K562 (cell line): ENCODE measurements around the gene DRGX. TPM values are rescaled to one million over a fixed set of nuclear protein-coding genes. Genes with fewer than 3 reads are reported as not detected.
A peak's percentile ranks its signal among the peaks of the same experiment; 100 is the strongest.

Experiments
- ATAC-seq: fragments of 200-7000 bp; cut with Tn5 transposase; 3 replicates; pipeline ENCODE4 v1.9.1; 2020; ENCODE audit warnings: moderate library complexity
- BruUV-seq: library from RNA; stranded (reverse); fragments of 400-500 nt; replicated peaks from 2 replicates; lab custom pipeline; 2021; lab: Mats Ljungman, UMichigan
- CTCF ChIA-PET: fragments of 300-600 bp; formaldehyde crosslinking; extraction: SDS; loops from one replicate; lab custom pipeline; 2021; ENCODE audit warnings: low intra/inter-chr PET ratio; lab: Yijun Ruan, JAX
- POLR2A ChIA-PET: fragments of 300-600, 350-650 bp; sonication (Branson Sonifier 250); formaldehyde crosslinking; extraction: SDS; loops from one replicate; lab custom pipeline; 2021; ENCODE audit warnings: antibody characterized with exemption, inconsistent platforms; lab: Yijun Ruan, JAX
- DNase-seq, 4 experiments: peaks; one replicate each; pipeline versions ENCODE4 v3.0.0 to v3.0.0-alpha.2; 2011 to 2018; ENCODE audit warnings: low spot score in 3 of 4, mixed read lengths in 3 of 4; ENCODE audit errors: extremely low read depth in 1 of 4
- FAIRE-seq: peaks from 2 replicates; lab custom pipeline; 2011; peaks lifted over from hg19 to GRCh38; lab: Jason Lieb, UNC
- H2AFZ ChIP-seq: 2 replicates; pipeline ENCODE4 v1.6.0; 2011; ENCODE audit warnings: low read depth, low read length, control low read depth, inconsistent platforms
- H3K27ac ChIP-seq: fragments of 200-600 bp; 3 replicates; pipeline ENCODE4 v1.8.0; 2011; ENCODE audit warnings: low read depth, mild to moderate bottlenecking, control low read depth, inconsistent platforms, low read length, moderate library complexity, mixed read lengths; ENCODE audit errors: extremely low read depth
- H3K27me3 ChIP-seq, 2 experiments: fragments of 300-600 bp in 1 of 2; 2 replicates in 1 of 2; 3 replicates in 1 of 2; pipeline versions ENCODE4 v1.6.0 to v1.8.0; 2011; ENCODE audit warnings: inconsistent platforms in 2 of 2, low read length in 2 of 2, mild to moderate bottlenecking in 1 of 2, mixed read lengths in 1 of 2, moderate library complexity in 1 of 2; ENCODE audit not compliant: control insufficient read depth in 2 of 2, insufficient read depth in 2 of 2
- H3K36me3 ChIP-seq: fragments of 300-600 bp; 3 replicates; pipeline ENCODE4 v1.8.0; 2011; ENCODE audit warnings: mild to moderate bottlenecking, low read length, inconsistent platforms; ENCODE audit not compliant: control insufficient read depth, insufficient read depth
- H3K4me1 ChIP-seq, 2 experiments: fragments of 200-600 bp in 1 of 2; replicated peaks in 1 of 2; 2 replicates in 1 of 2; 3 replicates in 1 of 2; pipeline versions ENCODE4 v1.5.1 to v1.8.0; 2011; ENCODE audit warnings: inconsistent platforms in 2 of 2, low read length in 2 of 2, mild to moderate bottlenecking in 1 of 2, mixed read lengths in 1 of 2, moderate library complexity in 1 of 2; ENCODE audit not compliant: control insufficient read depth in 2 of 2, insufficient read depth in 2 of 2
- H3K4me2 ChIP-seq: 2 replicates; pipeline ENCODE4 v1.6.1; 2011; ENCODE audit warnings: low read length, control low read depth, inconsistent platforms, mixed read lengths; ENCODE audit not compliant: insufficient read depth
- H3K4me3 ChIP-seq: fragments of 200-600 bp; sonication (generic), shearing (Covaris generic); 2 replicates; pipeline ENCODE4 v1.5.1; 2016; ENCODE audit warnings: control low read depth, inconsistent platforms
- H3K79me2 ChIP-seq: fragments of 200-600 bp; 3 replicates; pipeline ENCODE4 v1.8.0; 2011; ENCODE audit warnings: low read length, inconsistent platforms; ENCODE audit not compliant: control insufficient read depth, insufficient read depth
- H3K9ac ChIP-seq, 2 experiments: 2 replicates each; pipeline versions ENCODE4 v1.6.0 to v1.6.1; 2011; ENCODE audit warnings: low read depth in 2 of 2, low read length in 2 of 2, control low read depth in 1 of 2, inconsistent platforms in 1 of 2, mild to moderate bottlenecking in 1 of 2, mixed read lengths in 1 of 2; ENCODE audit not compliant: insufficient read depth in 1 of 2
- H3K9me1 ChIP-seq: one replicate; pipeline ENCODE4 v1.6.0; 2011; ENCODE audit warnings: inconsistent platforms, mild to moderate bottlenecking, low read length, moderate library complexity; ENCODE audit not compliant: control insufficient read depth, insufficient read depth
- H3K9me3 ChIP-seq: replicated peaks from 2 replicates; pipeline ENCODE4 v1.5.1; 2011; ENCODE audit warnings: low read depth, low read length, inconsistent platforms; ENCODE audit not compliant: control insufficient read depth, insufficient read depth
- H4K20me1 ChIP-seq: replicated peaks from 2 replicates; pipeline ENCODE4 v1.6.1; 2011; ENCODE audit warnings: low read length, inconsistent platforms, mixed read lengths; ENCODE audit not compliant: control insufficient read depth, insufficient read depth
- ZNF449 ChIP-seq: fragments of 250-450 bp; sonication (Bioruptor Pico); IDR thresholded peaks from 2 replicates; pipeline ENCODE4 v1.8.0; 2022; ENCODE audit warnings: moderate library complexity, mild to moderate bottlenecking, inconsistent platforms
- ZNF639 ChIP-seq, 2 experiments: fragments of 200-800 bp in 1 of 2; sonication (Bioruptor generic) in 1 of 2; sonication (generic) in 1 of 2; formaldehyde crosslinking in 1 of 2; IDR thresholded peaks in 1 of 2; conservative IDR thresholded peaks in 1 of 2; 2 replicates each; pipeline versions ENCODE4 v1.5.0 to v1.6.1; 2016 to 2020; ENCODE audit warnings: missing compliant biosample characterization in 1 of 2, missing genetic modification characterization in 1 of 2, missing genetic modification reagents in 1 of 2
- WGBS: fragments of 100-300 bp; shearing (Covaris generic); methylation state at CpG from one replicate; pipeline ENCODE4 v1.1.6; 2016; ENCODE audit warnings: low coverage, mixed read lengths; ENCODE audit not compliant: insufficient coverage; ENCODE audit errors: missing lambda C conversion rate; 5-methylcytosine and 5-hydroxymethylcytosine counted together
- in situ Hi-C: fragments of 300-500 bp; cut with MboI; formaldehyde crosslinking; loops from 4 replicates; pipeline ENCODE4 v1.15.0; 2018; ENCODE audit warnings: inconsistent platforms, mixed read lengths
- intact Hi-C: fragments of 100-400 bp; cut with micrococcal nuclease; formaldehyde crosslinking; loops from 2 replicates; pipeline ENCODE4 v1.14.2; 2022
- polyA plus RNA-seq, 8 experiments: library from polyadenylated mRNA; depleted of rRNA in 4 of 8; stranded (reverse) in 5 of 8; unstranded in 3 of 8; fragments of >200 nt; fragmentation: Nextera tagmentation in 2 of 8; fragmentation: Illumina TruSeq in 1 of 8; extraction: Ambion mirVana in 2 of 8; extraction: Trizol in 1 of 8; gene quantifications; 2 replicates each; pipeline versions ENCODE4 v1.2.1 to v1.2.3, GENCODE V29; 2011 to 2014; ENCODE audit warnings: inconsistent platforms in 1 of 8, missing spikeins in 1 of 8
- total RNA-seq, 7 experiments: library from RNA; depleted of rRNA in 6 of 7; stranded (reverse); fragments of >200 nt in 6 of 7; fragmentation: Illumina TruSeq in 2 of 7; extraction: Trizol in 2 of 7; gene quantifications; 2 replicates each; pipeline versions ENCODE4 v1.2.1 to v1.2.3, GENCODE V29; 2011 to 2021; ENCODE audit warnings: low replicate concordance in 1 of 7

Gene DRGX
- total and polyA plus RNA-seq, 9 of the 15 experiments (the other 6 are each of a cell fraction or from before 2014, with no cell fraction given) = not detected

- 0 out of 5 replicates have a peak, but pooled peaks cover 0 to 3% of the 10 kb centered on the region in 2 experiments for H3K4me1 ChIP-seq
- no peaks in the 10 kb centered on the region for H3K79me2 ChIP-seq
- ChIA-PET POLR2A (interaction anchor here (1.2 kb wide), 1 partner anchor 11 kb away, joined by 5 read pairs; no protein-coding TSS in a partner anchor), CTCF (no interaction called here)
- DNase-seq (no peak), ATAC-seq (no peak), FAIRE-seq (no peak)
- TF ChIP-seq ZNF449 (CRISPR knock-in tag) (no peak), ZNF639 (CRISPR knock-in tag; conservative IDR thresholded peaks at IDR 0.05 in 1 of 2, IDR thresholded peaks at IDR 0.05 in 1 of 2) (0 out of 4 replicates have a peak, but pooled peaks of 1 of the 2 experiments have one; percentile 31)
- intact Hi-C loops = no loop called here
- no peak overlapping the region for H3K4me2 ChIP-seq
- no peak overlapping the region for H3K9ac ChIP-seq
- H3K4me3 ChIP-seq = no peak overlapping the region
- no peaks in the 10 kb centered on the region for H3K9me1 ChIP-seq
- in situ Hi-C loops = no loop called here
- no TSS peak for BruUV-seq
- H3K9me3 ChIP-seq = no peaks in the 10 kb centered on the region
- 4% methylated on average over 7 of the region's 7 CpGs for WGBS
- no peaks in the 10 kb centered on the region for H3K36me3 ChIP-seq
- no peak overlapping the region for H2AFZ ChIP-seq
- no peak overlapping the region for H3K27ac ChIP-seq
- H3K27me3 ChIP-seq = peaks cover 12 to 22% of the 10 kb centered on the region in 2 experiments; a peak in 3 of 5 replicates
- no peaks in the 10 kb centered on the region for H4K20me1 ChIP-seq
These were observed 23.1 kb upstream of the DRGX start for GRCh38 chr10:49419005-49419404.
